Activated CD4-positive, alpha-beta memory T cell treated with anti-CD3 and anti-CD28 coated beads, Interleukin-2, amount 10 ng/mL, durations not matched to agents 7 days and 5 days (primary cell): ENCODE results near the gene TUBA1A. TPM values are rescaled to one million over a fixed set of nuclear protein-coding genes. Genes with fewer than 3 reads are reported as not detected.
"Not testable (repeated sequence)": the region's sequence is repeated elsewhere in the genome, so short reads cannot be mapped to it uniquely, and the experiment has no call there.

Experiments used
- CTCF ChIA-PET: fragments of 350-600 bp; sonication (Branson Sonifier 250); formaldehyde crosslinking; loops from one replicate; lab custom pipeline; 2021; ENCODE audit warnings: antibody characterized with exemption, inconsistent platforms; lab: Charles Lee
- POLR2A ChIA-PET: fragments of 350-600 bp; sonication (Branson Sonifier 250); formaldehyde crosslinking; loops from one replicate; lab custom pipeline; 2021; ENCODE audit warnings: antibody characterized with exemption; lab: Charles Lee
- DNase-seq: peaks from one replicate; pipeline ENCODE4 v3.0.0-alpha.2; 2020
- H3K27ac Mint-ChIP-seq: one replicate; pipeline ENCODE4 v1.8.0; 2021; ENCODE audit warnings: mild to moderate bottlenecking, mixed read lengths
- H3K27me3 Mint-ChIP-seq: one replicate; pipeline ENCODE4 v1.8.0; 2021; ENCODE audit warnings: mixed read lengths
- H3K36me3 Mint-ChIP-seq: one replicate; pipeline ENCODE4 v1.8.0; 2021; ENCODE audit warnings: low read depth, mixed read lengths
- H3K4me1 Mint-ChIP-seq: one replicate; pipeline ENCODE4 v1.8.0; 2021; ENCODE audit warnings: mixed read lengths
- H3K4me3 Mint-ChIP-seq: one replicate; pipeline ENCODE4 v1.8.0; 2021; ENCODE audit warnings: mild to moderate bottlenecking, mixed read lengths
- H3K9me3 Mint-ChIP-seq: one replicate; pipeline ENCODE4 v1.8.0; 2021; ENCODE audit warnings: mixed read lengths
- total RNA-seq, 2 experiments: library from RNA; stranded (reverse); gene quantifications; one replicate each; pipeline ENCODE4 v1.2.3, GENCODE V29; 2021

The TUBA1A gene
- total RNA-seq, 2 experiments from 2014 or later = 106 to 109 TPM

DNA sequence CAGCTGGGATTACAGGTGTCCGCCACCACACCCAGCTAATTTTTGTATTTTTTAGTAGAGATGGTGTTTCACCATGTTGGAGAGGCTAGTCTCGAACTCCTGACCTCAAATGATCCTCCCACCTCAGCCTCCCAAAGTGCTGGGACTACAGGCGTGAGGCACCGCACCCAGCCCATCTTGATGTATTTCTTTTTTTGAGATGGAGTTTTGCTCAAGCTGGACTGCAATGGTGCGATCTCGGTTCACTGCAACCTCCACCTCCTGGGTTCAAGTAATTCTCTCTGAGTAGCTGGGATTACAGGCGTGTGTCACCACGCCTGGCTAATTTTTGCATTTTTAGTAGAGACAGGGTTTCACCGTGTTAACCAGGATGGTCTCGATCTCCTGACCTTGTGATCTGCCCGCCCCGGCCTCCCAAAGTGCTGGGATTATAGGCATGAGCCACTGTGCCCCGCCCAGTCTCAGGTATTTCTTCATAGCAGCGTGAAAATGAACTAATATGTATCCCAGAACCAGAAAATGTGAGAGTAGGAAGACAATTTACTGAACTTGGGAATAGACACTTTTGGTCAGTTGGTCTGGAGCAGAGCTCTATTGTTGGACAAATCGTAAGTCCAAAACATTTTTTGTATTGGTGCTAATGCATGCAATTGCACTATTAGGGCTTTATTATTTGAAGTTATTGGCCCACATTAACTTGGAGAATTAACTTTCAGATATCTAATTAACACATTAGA is 5.5 kb downstream of the TUBA1A start:
- not testable (repeated sequence) for H3K4me3 Mint-ChIP-seq, H3K27ac Mint-ChIP-seq, H3K9me3 Mint-ChIP-seq, H3K27me3 Mint-ChIP-seq, DNase-seq
- POLR2A ChIA-PET = interaction anchor here (1.3 kb wide), 1 partner anchor 53 kb away, joined by 6 read pairs; the partner anchor contains the start of gene TUBA1B
- Mint-ChIP-seq H3K36me3 (peaks cover 44% of the 10 kb centered on the region), H3K4me1 (peaks cover 20% of the 10 kb centered on the region)
- CTCF ChIA-PET = interaction anchor here (1.3 to 1.4 kb wide), 2 partner anchors 85 to 95 kb away, joined by 3 read pairs; no protein-coding TSS in a partner anchor

DNA sequence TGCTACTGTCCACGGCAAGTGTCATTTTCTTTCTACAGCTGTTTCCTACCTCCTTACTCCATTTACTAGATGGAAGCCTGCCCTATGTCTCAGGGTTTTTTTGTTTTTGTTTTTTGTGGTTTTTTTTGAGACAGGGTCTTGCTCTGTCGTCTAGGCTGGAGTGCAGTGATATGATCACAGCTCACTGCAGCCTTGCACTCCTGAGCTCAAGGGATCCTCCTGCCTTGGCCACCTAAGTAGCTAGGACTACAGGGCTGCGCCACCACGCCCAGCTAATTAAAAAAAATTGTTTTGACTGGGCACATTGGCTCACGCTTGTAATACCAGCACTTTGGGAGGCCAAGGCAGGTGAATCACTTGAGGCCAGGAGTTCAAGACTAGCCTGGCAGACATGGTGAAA is 14.7 kb downstream of the TUBA1A start:
- Mint-ChIP-seq H3K9me3 (peaks cover 4% of the 10 kb centered on the region), H3K4me1 (no peaks in the 10 kb centered on the region), H3K27ac (no peak overlapping the region), H3K36me3 (no peaks in the 10 kb centered on the region), H3K27me3 (no peaks in the 10 kb centered on the region), H3K4me3 (no peak overlapping the region)
- DNase-seq = no peak
- POLR2A ChIA-PET = interaction anchor here (0.8 to 6.6 kb wide), 2 partner anchors 14 to 44 kb away, joined by 3 to 24 read pairs; partner anchors contain the start of gene TUBA1A
- CTCF ChIA-PET = interaction anchor here (0.9 kb wide), 1 partner anchor 81 kb away, joined by 5 read pairs; no protein-coding TSS in a partner anchor

DNA sequence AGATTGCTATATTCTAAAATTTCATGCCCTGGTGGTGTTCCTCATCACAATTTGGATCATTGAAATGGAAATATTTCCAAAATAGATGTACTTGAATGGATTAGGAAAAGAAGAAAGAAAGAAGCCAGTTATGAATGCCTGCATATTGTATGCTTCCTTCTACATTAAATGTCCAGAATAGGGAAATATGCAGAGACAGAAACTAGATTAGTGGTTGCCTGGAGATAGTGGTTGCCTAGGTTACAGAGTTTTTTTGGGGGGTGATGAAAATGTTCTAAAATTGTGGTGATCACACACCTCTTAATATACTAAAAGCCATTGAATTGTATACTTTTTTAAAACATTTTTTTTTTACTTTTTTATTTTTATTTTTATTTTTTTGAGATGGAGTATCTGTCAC is 18.0 kb downstream of the TUBA1A start:
- no peak overlapping the region for H3K27ac Mint-ChIP-seq
- no peaks in the 10 kb centered on the region for H3K9me3 Mint-ChIP-seq
- no peaks in the 10 kb centered on the region for H3K4me1 Mint-ChIP-seq
- H3K36me3 Mint-ChIP-seq = no peaks in the 10 kb centered on the region
- H3K4me3 Mint-ChIP-seq = no peak overlapping the region
- peaks cover 3% of the 10 kb centered on the region for H3K27me3 Mint-ChIP-seq
- CTCF ChIA-PET = interaction anchor here (0.7 kb wide), 1 partner anchor 54 kb away, joined by 3 read pairs; no protein-coding TSS in a partner anchor
- no peak for DNase-seq
- POLR2A ChIA-PET = interaction anchor here (0.9 kb wide), 1 partner anchor 134 kb away, joined by 3 read pairs; no protein-coding TSS in a partner anchor

DNA sequence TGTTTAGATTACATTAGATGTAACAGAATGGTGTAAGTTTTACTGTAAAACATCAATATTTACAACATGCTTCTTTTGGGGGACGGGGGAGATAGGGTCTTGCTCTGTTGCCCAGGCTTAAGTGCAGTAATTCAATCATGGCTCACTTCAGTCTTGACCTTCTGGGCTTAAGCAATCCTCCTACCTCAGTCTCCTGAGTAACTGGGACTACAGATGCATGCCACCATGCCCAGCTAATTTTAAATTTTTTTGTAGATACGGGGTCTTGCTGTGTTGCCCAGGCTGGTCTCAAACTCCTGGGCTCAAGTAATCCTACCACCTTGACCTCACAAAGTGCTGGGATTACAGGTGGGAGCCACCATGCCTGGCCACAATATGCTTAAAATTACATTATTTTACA is 23.8 kb downstream of the TUBA1A start:
- no peaks in the 10 kb centered on the region for H3K4me1 Mint-ChIP-seq
- ChIA-PET CTCF (no interaction called here), POLR2A (no interaction called here)
- H3K27ac Mint-ChIP-seq = no peak overlapping the region
- H3K4me3 Mint-ChIP-seq = no peak overlapping the region
- H3K9me3 Mint-ChIP-seq = no peaks in the 10 kb centered on the region
- H3K36me3 Mint-ChIP-seq = no peaks in the 10 kb centered on the region
- no peak for DNase-seq
- peaks cover 3% of the 10 kb centered on the region for H3K27me3 Mint-ChIP-seq

DNA sequence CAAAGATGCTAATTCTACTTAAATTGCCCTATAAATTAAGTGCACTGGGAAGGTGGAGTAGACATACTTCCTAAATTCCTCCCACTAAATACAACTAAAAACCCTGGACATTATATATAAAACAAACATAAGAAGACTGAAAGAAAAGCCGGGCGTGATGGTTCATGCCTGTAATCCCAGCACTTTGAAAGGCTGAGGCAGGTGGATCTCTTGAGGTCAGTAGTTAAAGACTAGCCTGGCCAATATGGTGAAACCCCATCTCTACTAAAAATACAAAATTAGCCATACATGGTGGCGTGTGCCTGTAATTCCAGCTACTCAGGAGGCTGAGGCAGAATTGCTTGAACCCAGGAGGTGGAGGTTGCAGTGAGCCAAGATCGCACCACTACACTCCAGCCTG is 27.0 kb downstream of the TUBA1A start:
- CTCF ChIA-PET, H3K27ac Mint-ChIP-seq, H3K9me3 Mint-ChIP-seq, H3K4me3 Mint-ChIP-seq, H3K27me3 Mint-ChIP-seq, H3K36me3 Mint-ChIP-seq, DNase-seq, H3K4me1 Mint-ChIP-seq, POLR2A ChIA-PET: not testable (repeated sequence)

DNA sequence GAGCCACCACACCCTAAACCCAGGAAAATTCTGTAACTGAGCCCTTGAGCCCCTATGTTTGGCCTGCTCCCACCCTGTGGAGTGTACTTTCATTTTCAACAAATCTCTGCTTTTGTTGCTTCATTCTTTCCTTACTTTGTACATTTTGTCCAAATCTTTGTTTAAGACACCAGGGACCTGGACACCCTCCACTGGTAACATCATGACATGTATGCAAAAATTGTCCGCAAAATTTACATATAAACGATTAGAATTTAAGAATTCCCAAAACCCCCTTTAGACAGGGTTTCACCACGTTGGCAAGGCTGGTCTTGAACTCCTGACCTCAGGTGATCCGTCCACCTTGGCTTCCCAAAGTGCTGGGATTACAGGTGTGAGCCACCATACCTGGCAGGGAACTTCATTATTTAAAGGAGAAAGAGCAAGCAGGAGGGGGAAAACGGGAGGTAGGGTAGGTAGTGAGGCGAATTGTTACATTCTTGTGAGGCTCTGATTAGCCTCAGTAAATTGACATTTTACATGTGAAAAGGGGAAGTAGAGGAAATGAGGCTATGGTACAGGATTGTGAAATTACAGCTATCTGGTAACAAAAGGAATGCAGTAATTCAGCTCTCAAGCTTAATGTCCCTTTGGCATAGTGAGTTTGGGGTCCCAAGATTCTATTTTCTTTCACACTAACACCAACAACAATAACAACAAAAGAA is 27.6 kb downstream of the TUBA1A start:
- no peaks in the 10 kb centered on the region for H3K36me3 Mint-ChIP-seq
- CTCF ChIA-PET = no interaction called here
- no peaks in the 10 kb centered on the region for H3K4me1 Mint-ChIP-seq
- DNase-seq = no peak
- H3K9me3 Mint-ChIP-seq = no peaks in the 10 kb centered on the region
- H3K4me3 Mint-ChIP-seq = no peak overlapping the region
- no peak overlapping the region for H3K27ac Mint-ChIP-seq
- H3K27me3 Mint-ChIP-seq = no peaks in the 10 kb centered on the region
- POLR2A ChIA-PET = no interaction called here

DNA sequence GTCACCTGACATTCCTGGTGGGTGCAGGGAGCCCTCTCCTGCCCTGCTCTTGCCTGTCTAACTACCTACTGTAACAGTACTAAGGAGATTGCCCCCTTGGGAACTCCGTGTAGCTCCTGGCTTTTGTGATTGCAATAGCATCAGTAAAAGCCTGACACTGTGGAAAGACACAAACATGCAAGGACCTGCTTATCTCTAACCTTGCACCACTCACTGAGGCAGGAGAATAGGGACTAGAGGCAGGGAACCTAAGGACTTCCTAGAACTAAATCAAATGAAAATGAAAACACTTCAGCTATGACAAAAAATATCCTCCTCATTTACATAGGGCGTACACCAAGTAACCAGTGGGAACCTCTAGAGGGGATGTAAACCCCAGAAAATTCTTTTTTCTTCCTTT is 28.5 kb downstream of the TUBA1A start:
- Mint-ChIP-seq H3K27ac (no peak overlapping the region), H3K4me1 (no peaks in the 10 kb centered on the region), H3K36me3 (no peaks in the 10 kb centered on the region), H3K27me3 (no peaks in the 10 kb centered on the region), H3K9me3 (no peaks in the 10 kb centered on the region), H3K4me3 (no peak overlapping the region)
- POLR2A ChIA-PET = no interaction called here
- DNase-seq = no peak
- CTCF ChIA-PET = interaction anchor here (0.6 kb wide), 1 partner anchor 238 kb away, joined by 5 read pairs; no protein-coding TSS in a partner anchor

DNA sequence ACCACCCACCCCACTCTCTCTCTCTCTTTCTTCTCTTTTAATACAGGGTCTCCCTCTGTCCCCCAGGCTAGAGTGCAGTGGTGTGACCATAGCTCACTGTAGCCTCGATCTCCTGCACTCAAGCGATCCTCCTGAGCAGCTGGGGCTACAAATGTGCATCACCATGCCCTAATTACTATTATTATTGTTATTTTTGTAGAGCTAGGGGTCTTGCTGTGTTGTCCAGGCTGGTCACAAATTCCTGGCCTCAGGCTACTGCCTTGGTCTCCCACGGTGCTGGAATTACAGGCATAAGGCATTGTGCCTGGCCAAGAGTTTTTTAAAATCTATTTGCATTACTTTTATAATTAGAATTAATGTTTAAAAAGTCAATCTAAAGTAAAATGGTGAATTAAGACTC is 34.7 kb downstream of the TUBA1A start:
- ChIA-PET POLR2A (interaction anchor here (1.0 kb wide), 1 partner anchor 24 kb away, joined by 3 read pairs; no protein-coding TSS in a partner anchor), CTCF (no interaction called here)
- no peaks in the 10 kb centered on the region for H3K9me3 Mint-ChIP-seq
- H3K4me3 Mint-ChIP-seq = no peak overlapping the region
- H3K27ac Mint-ChIP-seq = no peak overlapping the region
- no peak for DNase-seq
- no peaks in the 10 kb centered on the region for H3K36me3 Mint-ChIP-seq
- H3K27me3 Mint-ChIP-seq = no peaks in the 10 kb centered on the region
- H3K4me1 Mint-ChIP-seq = peaks cover 4% of the 10 kb centered on the region

DNA sequence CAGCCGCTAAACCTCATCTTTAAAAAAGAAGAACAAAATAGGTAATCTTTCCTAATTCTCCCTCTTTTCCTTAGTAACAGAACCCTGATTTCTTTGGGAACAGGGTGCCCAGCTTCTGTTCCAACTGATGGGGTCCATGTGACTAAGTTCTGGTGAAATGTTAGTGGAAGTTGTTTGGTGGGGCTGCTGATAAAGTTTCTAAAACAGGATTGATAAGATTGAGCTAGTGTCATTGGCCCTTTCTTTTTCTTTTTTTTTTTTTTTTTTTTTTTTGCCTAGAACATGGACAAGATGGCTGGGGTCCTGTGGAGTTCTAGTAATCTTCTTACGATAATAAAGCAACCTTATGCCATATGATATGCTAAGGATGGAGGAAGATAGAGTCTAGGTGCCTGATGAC is 41.5 kb downstream of the TUBA1A start:
- Mint-ChIP-seq H3K9me3 (no peaks in the 10 kb centered on the region), H3K27ac (no peak overlapping the region), H3K36me3 (no peaks in the 10 kb centered on the region), H3K4me1 (peaks cover 4% of the 10 kb centered on the region), H3K27me3 (no peaks in the 10 kb centered on the region), H3K4me3 (no peak overlapping the region)
- POLR2A ChIA-PET = interaction anchor here (0.6 to 2.0 kb wide), 2 partner anchors 16 to 97 kb away, joined by 3 to 12 read pairs; partner anchors contain the start of gene TUBA1B
- no peak for DNase-seq
- CTCF ChIA-PET = interaction anchor here (1.2 kb wide), 1 partner anchor 16 kb away, joined by 4 read pairs; the partner anchor contains the start of gene TUBA1B

DNA sequence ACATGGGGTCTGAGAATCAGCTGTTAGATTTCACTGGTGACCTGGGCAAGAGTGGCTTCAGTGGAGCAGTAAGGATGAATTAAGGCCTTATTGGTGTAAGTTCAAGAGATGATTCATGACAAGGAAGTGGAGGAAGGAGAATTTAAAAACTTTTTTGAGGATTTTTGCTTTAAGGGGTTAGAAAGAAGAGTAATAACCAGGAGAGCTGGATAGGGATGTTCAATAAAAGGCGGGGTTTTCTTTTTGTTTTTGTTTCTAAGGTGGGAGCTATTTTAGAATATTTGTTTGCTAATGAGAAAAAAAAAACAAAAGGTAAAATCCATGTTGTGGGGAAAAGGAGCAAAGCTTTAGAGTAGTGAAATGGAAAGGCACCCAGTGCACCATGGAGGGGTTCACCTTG is 42.5 kb downstream of the TUBA1A start:
- DNase-seq = no peak
- Mint-ChIP-seq H3K4me1 (peaks cover 4% of the 10 kb centered on the region), H3K9me3 (no peaks in the 10 kb centered on the region), H3K36me3 (no peaks in the 10 kb centered on the region), H3K4me3 (no peak overlapping the region), H3K27me3 (no peaks in the 10 kb centered on the region), H3K27ac (no peak overlapping the region)
- CTCF ChIA-PET = interaction anchor here (0.6 to 1.2 kb wide), 2 partner anchors 15 to 70 kb away, joined by 3 to 4 read pairs; partner anchors contain the start of gene TUBA1B
- POLR2A ChIA-PET = interaction anchor here (1.2 kb wide), 1 partner anchor 16 kb away, joined by 4 read pairs; no protein-coding TSS in a partner anchor

DNA sequence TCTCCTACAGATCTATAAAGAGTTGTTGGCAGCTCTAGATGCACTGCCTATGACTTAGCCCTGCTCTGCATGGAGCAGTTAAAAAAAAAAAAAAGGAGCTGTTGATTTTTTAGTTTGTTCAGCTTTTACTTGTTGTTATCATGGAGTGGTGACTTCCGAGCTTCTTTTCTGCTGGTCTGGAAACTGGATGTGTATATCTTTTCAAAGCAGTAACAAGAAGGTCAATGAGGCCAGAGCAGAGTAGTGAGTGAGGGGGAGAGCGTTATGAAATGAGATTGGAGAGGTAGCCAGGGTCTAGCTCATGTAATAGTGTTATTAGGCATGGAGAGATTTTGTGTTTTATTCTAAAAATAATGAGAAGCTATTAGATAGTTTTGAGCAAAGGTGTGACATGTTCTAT is 44.5 kb downstream of the TUBA1A start:
- Mint-ChIP-seq H3K27me3 (no peaks in the 10 kb centered on the region), H3K4me1 (no peaks in the 10 kb centered on the region), H3K36me3 (peaks cover 3% of the 10 kb centered on the region), H3K4me3 (no peak overlapping the region), H3K27ac (no peak overlapping the region), H3K9me3 (no peaks in the 10 kb centered on the region)
- POLR2A ChIA-PET = interaction anchor here (5.4 kb wide), 1 partner anchor 13 kb away, joined by 44 read pairs; the partner anchor contains the start of gene TUBA1B
- no peak for DNase-seq
- CTCF ChIA-PET = interaction anchor here (0.7 to 1.5 kb wide), 2 partner anchors 12 to 267 kb away, joined by 3 to 5 read pairs; no protein-coding TSS in a partner anchor

DNA sequence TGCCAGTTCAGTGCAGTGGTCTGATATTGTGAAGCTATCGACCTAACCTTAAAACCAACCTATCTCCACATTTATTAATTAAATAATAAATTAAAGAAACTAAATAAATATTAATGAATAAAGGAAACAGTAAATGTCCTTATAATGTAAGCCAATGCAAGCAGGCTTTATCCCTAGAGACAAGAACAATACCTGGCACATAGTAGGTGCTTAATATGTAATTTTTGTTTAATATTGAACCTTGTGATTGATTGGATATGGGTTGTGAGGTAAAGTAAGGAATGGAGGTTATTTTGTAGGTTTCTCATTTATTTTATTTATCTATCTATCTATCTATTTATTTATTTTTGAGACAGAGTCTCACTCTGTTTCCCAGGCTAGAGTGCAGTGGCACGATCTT is 49.9 kb downstream of the TUBA1A start:
- CTCF ChIA-PET = interaction anchor here (1.0 kb wide), 1 partner anchor 43 kb away, joined by 3 read pairs; no protein-coding TSS in a partner anchor
- POLR2A ChIA-PET = interaction anchor here (1.1 to 2.1 kb wide), 3 partner anchors 8 to 125 kb away, joined by 3 to 6 read pairs (median 5); partner anchors contain the start of genes TUBA1A and TUBA1B
- no peak for DNase-seq

More for the DNA sequence above, 49.9 kb downstream of the TUBA1A start:
- no peaks in the 10 kb centered on the region for H3K27me3 Mint-ChIP-seq
- no peaks in the 10 kb centered on the region for H3K9me3 Mint-ChIP-seq
- peaks cover 3% of the 10 kb centered on the region for H3K36me3 Mint-ChIP-seq
- H3K27ac Mint-ChIP-seq = no peak overlapping the region
- H3K4me1 Mint-ChIP-seq = peaks cover 5% of the 10 kb centered on the region
- H3K4me3 Mint-ChIP-seq = no peak overlapping the region
